ENCODE results near the gene ZBTB16.
A peak's percentile ranks its signal among the peaks of the same experiment; 100 is the strongest.

Gene ZBTB16

GRCh38 chr11:114273071-114273470, 213.6 kb downstream of the ZBTB16 start:
- DNase-seq = no peak

GRCh38 chr11:114273890-114274635, 214.6 kb downstream of the ZBTB16 start:
- no peak for DNase-seq

GRCh38 chr11:114274637-114275036, 215.1 kb downstream of the ZBTB16 start:
- no peak for DNase-seq

- DNase-seq = no peak
Observed at GRCh38 chr11:114275280-114275679, 215.8 kb downstream of the ZBTB16 start.

- DNase-seq = no peak
Observed at GRCh38 chr11:114276077-114276476, 216.6 kb downstream of the ZBTB16 start.

GRCh38 chr11:114277637-114278341, 218.3 kb downstream of the ZBTB16 start:
- DNase-seq = no peak

- DNase-seq = no peak
Observed at GRCh38 chr11:114278342-114279065, 219.0 kb downstream of the ZBTB16 start.

GRCh38 chr11:114279792-114280546, 220.5 kb downstream of the ZBTB16 start:
- DNase-seq = no peak

- peak; percentile 31 for DNase-seq
Observed at GRCh38 chr11:114280696-114281095, 221.2 kb downstream of the ZBTB16 start.

GRCh38 chr11:114281388-114281956, 222.0 kb downstream of the ZBTB16 start:
- no peak for DNase-seq

GRCh38 chr11:114282488-114282887, 223.0 kb downstream of the ZBTB16 start:
- DNase-seq = no peak

- DNase-seq = no peak
Observed at GRCh38 chr11:114283422-114283821, 223.9 kb downstream of the ZBTB16 start.

- DNase-seq = no peak
Observed at GRCh38 chr11:114284021-114284420, 224.5 kb downstream of the ZBTB16 start.

GRCh38 chr11:114284914-114285313, 225.4 kb downstream of the ZBTB16 start:
- no peak for DNase-seq

- no peak for DNase-seq
Observed at GRCh38 chr11:114285599-114285998, 226.1 kb downstream of the ZBTB16 start.

GRCh38 chr11:114286229-114286628, 226.7 kb downstream of the ZBTB16 start:
- DNase-seq = no peak

- no peak for DNase-seq
Observed at GRCh38 chr11:114287154-114287553, 227.6 kb downstream of the ZBTB16 start.

- no peak for DNase-seq
Observed at GRCh38 chr11:114288136-114288535, 228.6 kb downstream of the ZBTB16 start.

- DNase-seq = no peak
Observed at GRCh38 chr11:114289779-114290178, 230.3 kb downstream of the ZBTB16 start.

- no peak for DNase-seq
Observed at GRCh38 chr11:114290503-114291235, 231.2 kb downstream of the ZBTB16 start.

GRCh38 chr11:114291381-114291780, 231.9 kb downstream of the ZBTB16 start:
- DNase-seq = no peak

Measured in CD4-positive, alpha-beta T cell treated with Interleukin-6 for 4 hours (primary cell).